PFSK-1 (cell line): ENCODE measurements around the gene ZBED4.

ENCODE experiments used
- FOXP2 ChIP-seq: optimal IDR thresholded peaks from 2 replicates; pipeline ENCODE3; 2011; ENCODE audit warnings: borderline replicate concordance, control low read depth, inconsistent platforms; ENCODE audit not compliant: insufficient read depth; ENCODE audit errors: extremely low read length, extremely low read depth
- POLR2AphosphoS5 ChIP-seq: IDR thresholded peaks from 2 replicates; pipeline ENCODE4 v1.6.1; 2012; ENCODE audit warnings: low read depth, mild to moderate bottlenecking, control low read depth, low read length, moderate library complexity
- SIN3A ChIP-seq: IDR thresholded peaks from 2 replicates; pipeline ENCODE4 v1.6.1; 2012; ENCODE audit warnings: mild to moderate bottlenecking, low read length, moderate library complexity, borderline replicate concordance; ENCODE audit not compliant: insufficient read depth
- TAF1 ChIP-seq: IDR thresholded peaks from 2 replicates; pipeline ENCODE4 v1.6.1; 2012; ENCODE audit warnings: low read length, control low read depth, borderline replicate concordance; ENCODE audit not compliant: insufficient read depth
- TF ChIP-seq, protein P1 (sequence below), 2 experiments: IDR thresholded peaks; 2 replicates each; pipeline versions ENCODE4 v1.6.1 to v1.8.0; 2011 to 2012; ENCODE audit warnings: low read depth in 2 of 2, low read length in 2 of 2, control low read depth in 1 of 2, inconsistent platforms in 1 of 2, mild to moderate bottlenecking in 1 of 2, moderate library complexity in 1 of 2; ENCODE audit not compliant: insufficient read depth in 1 of 2

The ZBED4 gene

DNA sequence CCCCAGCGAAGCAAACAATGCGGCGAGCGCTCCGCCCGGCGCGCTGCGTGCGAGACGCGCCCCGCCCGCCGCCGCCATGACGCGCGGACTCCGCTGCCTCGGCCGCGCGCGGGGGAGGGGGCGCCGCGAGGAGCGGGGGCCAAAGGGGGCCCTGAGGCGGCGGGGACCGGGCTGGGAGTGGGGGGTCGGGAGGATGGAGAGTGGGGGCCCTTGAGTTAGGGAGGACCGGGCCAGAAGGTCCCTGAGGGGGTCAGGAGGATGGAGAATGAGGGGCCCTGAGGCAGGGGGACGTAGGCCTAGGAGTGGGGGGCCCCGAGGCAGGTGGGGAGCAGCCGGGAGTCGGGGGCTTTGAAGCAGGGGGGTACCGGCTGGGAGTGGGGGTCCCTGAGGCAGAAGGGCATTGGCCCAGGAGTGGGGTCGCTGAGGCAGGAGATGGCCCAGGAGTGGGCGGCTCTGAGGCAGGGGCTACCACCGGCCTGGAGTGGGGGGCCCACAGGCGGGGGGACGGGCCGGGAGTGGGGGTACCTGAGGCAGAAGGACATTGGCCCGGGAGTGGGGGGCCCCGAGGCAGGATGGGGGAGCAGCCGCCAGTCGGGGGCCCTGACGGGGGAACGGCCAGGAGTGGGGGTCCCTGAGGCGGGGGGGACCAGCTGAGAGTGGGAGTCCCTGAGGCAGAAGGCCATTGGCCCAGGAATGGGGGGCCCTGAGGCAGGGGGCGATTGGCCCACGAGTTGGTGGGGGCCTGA, 25.6 kb upstream of the ZBED4 start, which contains the start of gene BRD1:
Gene BRD1 (minus strand): TSS at position 21 of the 746 bp plus-strand sequence. CDS start 3,556 bp downstream, outside the sequence.
- TF ChIP-seq SIN3A (no peak), TAF1 (0 out of 2 replicates have a peak, but pooled peaks have one; percentile 58), FOXP2 (no peak), POLR2AphosphoS5 (no peak)
- TF ChIP-seq, protein P1, sequence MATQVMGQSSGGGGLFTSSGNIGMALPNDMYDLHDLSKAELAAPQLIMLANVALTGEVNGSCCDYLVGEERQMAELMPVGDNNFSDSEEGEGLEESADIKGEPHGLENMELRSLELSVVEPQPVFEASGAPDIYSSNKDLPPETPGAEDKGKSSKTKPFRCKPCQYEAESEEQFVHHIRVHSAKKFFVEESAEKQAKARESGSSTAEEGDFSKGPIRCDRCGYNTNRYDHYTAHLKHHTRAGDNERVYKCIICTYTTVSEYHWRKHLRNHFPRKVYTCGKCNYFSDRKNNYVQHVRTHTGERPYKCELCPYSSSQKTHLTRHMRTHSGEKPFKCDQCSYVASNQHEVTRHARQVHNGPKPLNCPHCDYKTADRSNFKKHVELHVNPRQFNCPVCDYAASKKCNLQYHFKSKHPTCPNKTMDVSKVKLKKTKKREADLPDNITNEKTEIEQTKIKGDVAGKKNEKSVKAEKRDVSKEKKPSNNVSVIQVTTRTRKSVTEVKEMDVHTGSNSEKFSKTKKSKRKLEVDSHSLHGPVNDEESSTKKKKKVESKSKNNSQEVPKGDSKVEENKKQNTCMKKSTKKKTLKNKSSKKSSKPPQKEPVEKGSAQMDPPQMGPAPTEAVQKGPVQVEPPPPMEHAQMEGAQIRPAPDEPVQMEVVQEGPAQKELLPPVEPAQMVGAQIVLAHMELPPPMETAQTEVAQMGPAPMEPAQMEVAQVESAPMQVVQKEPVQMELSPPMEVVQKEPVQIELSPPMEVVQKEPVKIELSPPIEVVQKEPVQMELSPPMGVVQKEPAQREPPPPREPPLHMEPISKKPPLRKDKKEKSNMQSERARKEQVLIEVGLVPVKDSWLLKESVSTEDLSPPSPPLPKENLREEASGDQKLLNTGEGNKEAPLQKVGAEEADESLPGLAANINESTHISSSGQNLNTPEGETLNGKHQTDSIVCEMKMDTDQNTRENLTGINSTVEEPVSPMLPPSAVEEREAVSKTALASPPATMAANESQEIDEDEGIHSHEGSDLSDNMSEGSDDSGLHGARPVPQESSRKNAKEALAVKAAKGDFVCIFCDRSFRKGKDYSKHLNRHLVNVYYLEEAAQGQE (IDR thresholded peaks at IDR 0.05; ENCODE audit: insufficient read depth in 1 of 2, low read depth in 2 of 2, low read length in 2 of 2), result no peak

DNA sequence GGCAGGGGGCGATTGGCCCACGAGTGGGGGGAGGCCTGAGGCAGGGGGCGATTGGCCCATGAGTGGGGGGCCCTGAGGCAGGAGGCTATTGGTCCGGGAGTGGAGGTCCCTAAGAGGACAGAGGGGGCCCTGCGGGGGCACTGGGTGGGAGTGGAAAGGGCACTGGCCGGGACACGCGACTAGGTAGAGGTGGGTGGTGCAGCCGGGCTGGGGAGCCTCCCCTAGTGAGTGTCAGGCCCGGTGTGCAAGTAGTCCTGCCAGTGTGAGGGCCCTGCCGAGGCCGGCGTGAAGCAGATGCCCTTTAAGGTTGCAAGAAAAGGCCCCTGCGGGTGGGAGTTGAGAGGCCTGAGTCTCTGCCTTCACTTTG, 25.1 kb upstream of the ZBED4 start:
- TF ChIP-seq POLR2AphosphoS5, result no peak
- TF ChIP-seq, protein P1 (IDR thresholded peaks at IDR 0.05; ENCODE audit: insufficient read depth in 1 of 2, low read depth in 2 of 2, low read length in 2 of 2), result no peak
- TF ChIP-seq SIN3A, result no peak
- no peak for TF ChIP-seq TAF1
- no peak for TF ChIP-seq FOXP2

DNA sequence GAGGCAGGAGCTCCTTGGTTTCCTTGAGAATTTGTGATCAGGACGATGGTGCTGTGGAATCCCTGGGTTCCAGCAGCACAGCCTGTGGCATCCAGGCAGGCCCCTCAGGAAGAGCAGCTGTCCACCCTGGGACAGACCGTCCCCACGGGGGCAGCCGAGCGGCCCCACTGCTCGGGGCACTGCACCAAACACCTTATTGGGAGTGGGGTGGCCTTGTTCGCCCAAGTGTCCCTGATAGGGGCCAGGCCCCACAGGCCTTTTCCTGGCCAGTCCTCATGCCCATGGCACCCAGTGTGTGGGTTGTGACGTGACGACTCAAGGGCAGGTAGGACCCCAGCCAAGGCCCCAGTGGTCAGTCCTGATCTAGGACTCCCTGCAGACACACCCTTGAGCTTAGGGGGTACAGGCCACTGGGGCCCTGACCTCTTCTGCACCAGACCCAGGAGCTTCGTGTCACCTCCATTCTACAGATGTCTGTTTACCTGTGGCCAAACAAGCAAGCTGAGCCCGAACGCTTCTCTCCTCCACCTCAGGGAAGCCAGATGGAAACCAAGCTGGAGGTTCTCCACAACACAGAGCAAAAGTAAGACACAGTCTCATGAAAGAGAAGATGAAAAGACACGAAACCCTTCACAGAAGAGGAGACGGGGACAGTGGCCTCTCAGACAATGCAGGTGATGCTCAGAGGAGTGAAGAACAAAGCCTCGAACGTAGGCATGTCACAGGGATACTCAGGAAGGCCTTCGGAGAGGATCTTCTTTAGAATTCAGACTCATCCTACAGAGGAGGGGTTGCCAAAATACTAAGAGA, 24.4 kb upstream of the ZBED4 start:
- no peak for TF ChIP-seq SIN3A
- TF ChIP-seq FOXP2, result no peak
- TF ChIP-seq POLR2AphosphoS5, result no peak
- TF ChIP-seq TAF1, result no peak
- TF ChIP-seq, protein P1 (IDR thresholded peaks at IDR 0.05; ENCODE audit: insufficient read depth in 1 of 2, low read depth in 2 of 2, low read length in 2 of 2), result no peak

DNA sequence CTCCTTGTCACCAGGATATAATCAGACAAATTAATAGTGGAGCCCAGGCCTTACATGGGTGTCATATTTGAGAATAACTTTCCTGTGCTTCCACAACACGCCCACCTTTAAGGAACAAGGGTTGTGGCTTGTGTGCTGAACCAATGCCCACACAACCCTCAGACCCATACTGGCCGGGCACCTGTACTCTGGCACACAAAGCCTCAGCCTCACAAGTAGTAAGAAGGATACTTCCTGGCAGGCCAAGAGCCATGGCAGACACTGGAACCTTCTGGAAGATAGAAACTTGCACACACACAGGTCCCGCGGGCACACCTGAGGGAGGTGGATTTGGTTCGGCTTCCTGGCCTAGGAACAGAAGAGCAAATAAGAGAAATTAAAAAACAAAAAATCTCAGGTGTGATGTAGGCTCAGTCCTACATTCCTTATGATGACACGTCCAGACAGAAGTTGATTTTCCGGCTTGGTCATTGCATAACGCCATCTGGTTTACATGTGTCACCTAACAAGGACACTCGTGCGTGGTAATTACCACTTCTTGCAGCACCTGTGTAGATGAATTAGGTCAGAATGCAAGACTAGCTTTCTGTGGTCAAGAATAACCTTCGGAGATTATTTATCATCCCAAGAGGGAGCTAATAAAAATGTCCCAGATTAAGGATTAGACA, 20.2 kb upstream of the ZBED4 start:
- TF ChIP-seq TAF1 (no peak), SIN3A (no peak), POLR2AphosphoS5 (no peak), FOXP2 (no peak)
- TF ChIP-seq, protein P1 (IDR thresholded peaks at IDR 0.05; ENCODE audit: insufficient read depth in 1 of 2, low read depth in 2 of 2, low read length in 2 of 2), result no peak
